Lower leg skin (tissue), 4 donors: ENCODE results near the gene TECPR2. TPM values are rescaled to one million over a fixed set of nuclear protein-coding genes. Genes with fewer than 3 reads are reported as not detected.

Experiments used
- DNase-seq, 2 donors: peaks; one replicate each; pipeline ENCODE4 v3.0.0-alpha.2; 2019; ENCODE audit warnings: low spot score in 2 of 2
- H3K4me3 ChIP-seq: fragments of 200-600 bp; sonication (generic); 2 replicates; pipeline ENCODE4 v1.5.1; 2017; ENCODE audit warnings: mild to moderate bottlenecking, low read depth; ENCODE audit not compliant: poor library complexity, severe bottlenecking
- POLR2A ChIP-seq, 2 donors: fragments of 450-650 bp; IDR thresholded peaks; one replicate each; pipeline ENCODE4 v1.6.1; 2016 to 2017; ENCODE audit warnings: antibody characterized with exemption in 2 of 2, mild to moderate bottlenecking in 1 of 2, moderate library complexity in 1 of 2
- WGBS, 2 donors: methylation state at CpG; one replicate each; pipeline ENCODE4 v1.1.5; 2018; 5-methylcytosine and 5-hydroxymethylcytosine counted together
- intact Hi-C: fragments of 100-400 bp; cut with DNase I; formaldehyde crosslinking; loops from one replicate; pipeline ENCODE4 v1.15.0; 2023; ENCODE audit warnings: low total_unique reads
- total RNA-seq, 4 donors: library from RNA; depleted of rRNA; stranded (reverse); fragments of >200 nt; gene quantifications; one replicate each; pipeline ENCODE4 v1.1.0, GENCODE V29; 2016
- TF ChIP-seq, protein P1 (sequence below), 3 donors: fragments of 450-650 bp; IDR thresholded peaks; one replicate each; pipeline ENCODE4 v1.5.1; 2016; ENCODE audit warnings: antibody characterized with exemption in 3 of 3, mild to moderate bottlenecking in 3 of 3, moderate library complexity in 2 of 3

TECPR2 gene
- total RNA-seq, 4 donors from 2014 or later: 10.8 to 37.8 (median 17.8) TPM

DNA sequence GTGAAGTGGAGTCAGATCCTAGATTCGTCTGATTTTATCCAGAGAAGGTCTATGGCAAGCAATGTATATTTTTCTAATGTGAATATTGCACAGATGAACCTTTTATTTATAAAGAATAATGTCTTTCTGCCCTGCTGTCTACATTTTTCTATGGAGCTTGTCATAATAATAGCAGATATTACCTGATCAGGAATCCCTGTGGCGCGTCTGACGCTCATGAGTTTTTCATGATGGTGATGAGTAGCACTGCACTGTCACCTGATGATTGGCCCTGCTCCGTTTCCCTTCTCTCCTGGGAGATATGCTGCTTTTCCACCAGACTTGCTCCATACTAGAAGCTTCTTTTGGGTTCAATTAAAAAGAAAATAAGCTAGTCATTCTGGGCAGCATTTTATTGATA lies 20.5 kb upstream of the TECPR2 start:
- no peak for DNase-seq
- TF ChIP-seq POLR2A (IDR thresholded peaks at IDR 0.05): no peak
- TF ChIP-seq, protein P1, sequence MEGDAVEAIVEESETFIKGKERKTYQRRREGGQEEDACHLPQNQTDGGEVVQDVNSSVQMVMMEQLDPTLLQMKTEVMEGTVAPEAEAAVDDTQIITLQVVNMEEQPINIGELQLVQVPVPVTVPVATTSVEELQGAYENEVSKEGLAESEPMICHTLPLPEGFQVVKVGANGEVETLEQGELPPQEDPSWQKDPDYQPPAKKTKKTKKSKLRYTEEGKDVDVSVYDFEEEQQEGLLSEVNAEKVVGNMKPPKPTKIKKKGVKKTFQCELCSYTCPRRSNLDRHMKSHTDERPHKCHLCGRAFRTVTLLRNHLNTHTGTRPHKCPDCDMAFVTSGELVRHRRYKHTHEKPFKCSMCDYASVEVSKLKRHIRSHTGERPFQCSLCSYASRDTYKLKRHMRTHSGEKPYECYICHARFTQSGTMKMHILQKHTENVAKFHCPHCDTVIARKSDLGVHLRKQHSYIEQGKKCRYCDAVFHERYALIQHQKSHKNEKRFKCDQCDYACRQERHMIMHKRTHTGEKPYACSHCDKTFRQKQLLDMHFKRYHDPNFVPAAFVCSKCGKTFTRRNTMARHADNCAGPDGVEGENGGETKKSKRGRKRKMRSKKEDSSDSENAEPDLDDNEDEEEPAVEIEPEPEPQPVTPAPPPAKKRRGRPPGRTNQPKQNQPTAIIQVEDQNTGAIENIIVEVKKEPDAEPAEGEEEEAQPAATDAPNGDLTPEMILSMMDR (IDR thresholded peaks at IDR 0.05): no peak
- intact Hi-C loops: no loop called here
- no peak overlapping the region for H3K4me3 ChIP-seq
- WGBS, 2 donors: 90 to 92% methylated on average over 5 of the region's 5 CpGs

DNA sequence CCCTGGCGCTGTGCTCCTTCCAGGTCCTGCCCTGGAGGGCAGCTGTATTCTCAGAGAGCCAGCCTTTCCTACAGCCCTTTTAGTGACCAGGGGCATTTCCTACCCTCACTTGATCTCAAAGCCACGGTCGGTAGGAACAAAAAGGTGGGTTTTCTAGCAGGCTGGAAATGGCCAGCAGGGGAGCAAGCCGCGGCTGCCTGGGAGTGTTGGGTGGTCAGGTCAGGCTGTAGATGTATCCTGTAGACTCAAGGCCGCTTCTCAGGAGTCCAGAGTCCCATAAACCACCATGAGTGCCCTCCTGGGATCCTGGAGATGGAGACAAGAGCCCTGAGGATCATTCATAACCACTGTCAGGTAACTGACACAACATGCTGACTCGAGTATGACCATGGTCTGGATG lies 18.7 kb upstream of the TECPR2 start:
- TF ChIP-seq, protein P1 (IDR thresholded peaks at IDR 0.05): no peak
- TF ChIP-seq POLR2A (IDR thresholded peaks at IDR 0.05): no peak
- intact Hi-C loops: no loop called here
- no peak overlapping the region for H3K4me3 ChIP-seq
- DNase-seq: no peak
- 91 to 94% methylated on average over 6 to 7 of the region's 7 CpGs for WGBS, 2 donors

DNA sequence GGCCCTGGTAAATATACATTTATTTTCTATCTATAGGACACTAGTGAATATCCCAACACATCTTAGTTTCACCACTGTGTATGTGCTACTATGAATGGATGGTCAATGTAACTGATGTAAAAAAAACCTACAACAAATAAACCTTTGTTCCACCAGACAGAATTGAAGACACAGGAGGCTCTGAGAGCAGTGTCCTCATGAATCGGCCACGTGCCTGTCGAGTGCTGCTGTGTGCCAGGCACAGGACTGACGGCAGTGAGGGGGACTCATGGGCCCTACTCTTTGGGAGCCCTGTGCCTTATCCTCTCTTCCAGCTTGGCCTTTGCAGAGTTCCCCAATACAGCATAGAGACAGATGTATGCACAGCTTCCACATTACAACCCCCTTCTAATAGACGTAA lies 18.3 kb upstream of the TECPR2 start:
- no peak for DNase-seq
- TF ChIP-seq, protein P1 (IDR thresholded peaks at IDR 0.05): no peak
- TF ChIP-seq POLR2A (IDR thresholded peaks at IDR 0.05): no peak
- no peak overlapping the region for H3K4me3 ChIP-seq
- intact Hi-C loops: no loop called here
- 82 to 84% methylated on average over 5 of the region's 5 CpGs for WGBS, 2 donors

DNA sequence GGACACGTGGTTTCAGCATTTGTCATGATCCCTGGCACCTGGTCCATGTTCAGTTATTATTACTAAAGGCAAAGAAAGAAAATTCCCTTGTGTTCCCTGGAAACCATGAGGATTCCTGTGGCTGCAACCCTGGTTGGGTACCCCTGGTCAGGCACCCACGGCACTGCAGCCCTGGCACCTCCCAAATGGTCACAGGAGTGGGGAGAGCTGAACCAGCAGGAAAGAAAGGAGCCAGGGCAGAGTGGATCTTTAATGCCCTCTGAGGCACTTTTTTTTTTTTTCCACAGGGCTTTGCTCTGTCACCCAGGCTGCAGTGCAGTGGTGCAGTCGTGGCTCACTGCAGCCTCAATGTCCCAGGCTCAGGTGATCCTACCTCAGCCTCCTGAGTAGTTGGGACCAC lies 17.5 kb upstream of the TECPR2 start:
- no peak for DNase-seq
- intact Hi-C loops: no loop called here
- WGBS, 2 donors: 72 to 74% methylated on average over 3 of the region's 3 CpGs
- H3K4me3 ChIP-seq: no peak overlapping the region
- TF ChIP-seq, protein P1 (IDR thresholded peaks at IDR 0.05): no peak
- TF ChIP-seq POLR2A (IDR thresholded peaks at IDR 0.05): no peak

DNA sequence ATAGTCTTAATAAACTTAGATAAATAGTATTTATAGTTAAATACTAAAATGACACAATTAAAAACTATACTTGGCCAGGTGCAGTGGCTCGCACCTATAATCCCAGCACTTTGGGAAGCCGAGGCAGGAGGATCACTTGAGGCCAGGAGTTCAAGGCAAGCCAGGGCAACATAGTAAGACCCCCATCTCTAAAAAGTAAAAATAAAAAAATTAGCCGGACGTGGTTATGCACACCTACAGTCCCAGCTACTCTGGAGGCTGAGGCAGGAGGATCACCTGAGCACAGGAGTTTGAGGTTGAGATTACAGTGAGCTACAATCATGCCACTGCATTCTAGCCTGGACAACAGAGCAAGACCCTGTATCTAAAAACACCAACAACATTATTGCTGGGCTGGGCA lies 16.1 kb upstream of the TECPR2 start:
- 95 to 97% methylated on average over 4 of the region's 4 CpGs for WGBS, 2 donors
- no peak for DNase-seq
- intact Hi-C loops: no loop called here
- H3K4me3 ChIP-seq: no peak overlapping the region
- TF ChIP-seq POLR2A (IDR thresholded peaks at IDR 0.05): no peak
- TF ChIP-seq, protein P1 (IDR thresholded peaks at IDR 0.05): no peak

DNA sequence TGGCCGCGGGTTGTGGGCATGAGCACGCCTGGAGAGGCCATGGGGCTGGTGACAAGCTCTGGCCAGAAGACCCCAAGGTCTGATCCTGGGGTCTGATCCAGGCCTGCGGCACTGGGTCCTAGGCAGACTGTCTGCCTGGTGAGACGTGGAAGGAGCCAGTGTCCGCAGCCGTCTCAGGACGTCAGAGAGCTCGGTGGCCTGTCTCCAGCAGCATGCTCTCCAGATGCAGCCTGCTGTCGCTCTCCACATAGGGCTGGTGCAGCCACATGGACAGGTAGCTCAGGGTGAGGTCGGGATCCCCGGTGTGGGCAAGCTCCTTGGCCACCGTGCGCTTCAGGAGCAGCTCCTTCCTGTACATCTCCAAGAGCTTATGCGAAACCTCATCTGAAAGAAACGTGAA lies 14.4 kb upstream of the TECPR2 start:
- intact Hi-C loops: no loop called here
- no peak for DNase-seq
- WGBS, 2 donors: 82 to 93% methylated on average over 10 to 16 of the region's 16 CpGs
- TF ChIP-seq, protein P1 (IDR thresholded peaks at IDR 0.05): no peak
- TF ChIP-seq POLR2A (IDR thresholded peaks at IDR 0.05): no peak
- no peak overlapping the region for H3K4me3 ChIP-seq
